Measurements from ENCODE around the gene RRP15. TPM values are rescaled to one million over a fixed set of nuclear protein-coding genes. Genes with fewer than 3 reads are reported as not detected.

Gene RRP15
- total and polyA plus RNA-seq, 2 donors from 2014 or later = 5.9 to 21.4 TPM

GRCh38 chr1:218349348-218350034 is 64.4 kb downstream of the RRP15 start:
- H3K27ac ChIP-seq (ENCODE audit: low read depth in 2 of 2, low read length in 2 of 2) = no peak overlapping the region
- TF ChIP-seq CTCF (IDR thresholded peaks at IDR 0.05; ENCODE audit: borderline replicate concordance, extremely low read depth, insufficient read depth) = no peak
- H3K9ac ChIP-seq (ENCODE audit: low read length in 3 of 3) = no peak overlapping the region
- no peaks in the 10 kb centered on the region for H3K27me3 ChIP-seq (ENCODE audit: control insufficient read depth, insufficient read depth, low read length)
- H3K9me3 ChIP-seq (ENCODE audit: control insufficient read depth in 2 of 3, insufficient read depth in 1 of 3, low read length in 3 of 3) = no peaks in the 10 kb centered on the region
- DNase-seq = no peak
- intact Hi-C loops (cut with DNase I) = loop anchor here (10.0 kb wide), 1 partner anchor 165 kb away; no protein-coding TSS in a partner anchor
- H3K4me1 ChIP-seq (ENCODE audit: control insufficient read depth in 2 of 3, insufficient read depth in 2 of 3, low read depth in 1 of 3, low read length in 3 of 3) = peaks cover 0 to 7% (median 0%) of the 10 kb centered on the region in 3 donors
- H3K4me3 ChIP-seq (ENCODE audit: low read length in 3 of 3) = peak overlapping the region in 1 of 3 donors; percentile 9
- no peaks in the 10 kb centered on the region for H3K36me3 ChIP-seq (ENCODE audit: control insufficient read depth in 2 of 3, insufficient read depth in 3 of 3, low read length in 3 of 3)
- no peak for FAIRE-seq

GRCh38 chr1:218350035-218350525 is 65.0 kb downstream of the RRP15 start:
- Histone ChIP-seq H3K36me3 (ENCODE audit: control insufficient read depth in 2 of 3, insufficient read depth in 3 of 3, low read length in 3 of 3) (no peaks in the 10 kb centered on the region), H3K27me3 (ENCODE audit: control insufficient read depth, insufficient read depth, low read length) (no peaks in the 10 kb centered on the region), H3K4me3 (ENCODE audit: low read length in 3 of 3) (no peak overlapping the region), H3K9me3 (ENCODE audit: control insufficient read depth in 2 of 3, insufficient read depth in 1 of 3, low read length in 3 of 3) (no peaks in the 10 kb centered on the region), H3K27ac (ENCODE audit: low read depth in 2 of 2, low read length in 2 of 2) (no peak overlapping the region), H3K9ac (ENCODE audit: low read length in 3 of 3) (no peak overlapping the region), H3K4me1 (ENCODE audit: control insufficient read depth in 2 of 3, insufficient read depth in 2 of 3, low read depth in 1 of 3, low read length in 3 of 3) (peaks cover 0 to 3% (median 0%) of the 10 kb centered on the region in 3 donors)
- DNase-seq (no peak), FAIRE-seq (no peak)
- intact Hi-C loops (cut with DNase I) = no loop called here
- TF ChIP-seq CTCF (IDR thresholded peaks at IDR 0.05; ENCODE audit: borderline replicate concordance, extremely low read depth, insufficient read depth) = no peak

- Histone ChIP-seq H3K27ac (ENCODE audit: low read depth in 2 of 2, low read length in 2 of 2) (peak overlapping the region in 1 of 2 donors; percentile 63), H3K4me3 (ENCODE audit: low read length in 3 of 3) (peak overlapping the region in 2 of 3 donors; percentile 15 to 44), H3K9ac (ENCODE audit: low read length in 3 of 3) (peak overlapping the region in 1 of 3 donors; percentile 11), H3K9me3 (ENCODE audit: control insufficient read depth in 2 of 3, insufficient read depth in 1 of 3, low read length in 3 of 3) (no peaks in the 10 kb centered on the region), H3K4me1 (ENCODE audit: control insufficient read depth in 2 of 3, insufficient read depth in 2 of 3, low read depth in 1 of 3, low read length in 3 of 3) (no peaks in the 10 kb centered on the region), H3K27me3 (ENCODE audit: control insufficient read depth, insufficient read depth, low read length) (no peaks in the 10 kb centered on the region), H3K36me3 (ENCODE audit: control insufficient read depth in 2 of 3, insufficient read depth in 3 of 3, low read length in 3 of 3) (no peaks in the 10 kb centered on the region)
- FAIRE-seq (no peak), DNase-seq (peak in 2 of 5 donors; percentile 50 to 66)
- intact Hi-C loops (cut with DNase I) = no loop called here
- no peak for TF ChIP-seq CTCF (IDR thresholded peaks at IDR 0.05; ENCODE audit: borderline replicate concordance, extremely low read depth, insufficient read depth)
Measured at GRCh38 chr1:218350801-218351266, 65.7 kb downstream of the RRP15 start.
